Neural progenitor cell (in vitro differentiated cells): ENCODE measurements around the gene KCNQ1.

Experiments
- EZH2 ChIP-seq: fragments of 200-600 bp; sonication (generic); IDR thresholded peaks from 2 replicates; pipeline ENCODE4 v1.6.1; 2017; ENCODE audit warnings: antibody characterized with exemption, mild to moderate bottlenecking, moderate library complexity
- EZH2phosphoT487 ChIP-seq: fragments of 200-600 bp; sonication (generic); IDR thresholded peaks from 2 replicates; pipeline ENCODE4 v1.6.1; 2017; ENCODE audit warnings: antibody characterized with exemption
- TF ChIP-seq, protein P1 (sequence below): fragments of 200-600 bp; sonication (generic); IDR thresholded peaks from 2 replicates; pipeline ENCODE4 v1.5.1; 2017; ENCODE audit warnings: antibody characterized with exemption, mild to moderate bottlenecking

DNA sequence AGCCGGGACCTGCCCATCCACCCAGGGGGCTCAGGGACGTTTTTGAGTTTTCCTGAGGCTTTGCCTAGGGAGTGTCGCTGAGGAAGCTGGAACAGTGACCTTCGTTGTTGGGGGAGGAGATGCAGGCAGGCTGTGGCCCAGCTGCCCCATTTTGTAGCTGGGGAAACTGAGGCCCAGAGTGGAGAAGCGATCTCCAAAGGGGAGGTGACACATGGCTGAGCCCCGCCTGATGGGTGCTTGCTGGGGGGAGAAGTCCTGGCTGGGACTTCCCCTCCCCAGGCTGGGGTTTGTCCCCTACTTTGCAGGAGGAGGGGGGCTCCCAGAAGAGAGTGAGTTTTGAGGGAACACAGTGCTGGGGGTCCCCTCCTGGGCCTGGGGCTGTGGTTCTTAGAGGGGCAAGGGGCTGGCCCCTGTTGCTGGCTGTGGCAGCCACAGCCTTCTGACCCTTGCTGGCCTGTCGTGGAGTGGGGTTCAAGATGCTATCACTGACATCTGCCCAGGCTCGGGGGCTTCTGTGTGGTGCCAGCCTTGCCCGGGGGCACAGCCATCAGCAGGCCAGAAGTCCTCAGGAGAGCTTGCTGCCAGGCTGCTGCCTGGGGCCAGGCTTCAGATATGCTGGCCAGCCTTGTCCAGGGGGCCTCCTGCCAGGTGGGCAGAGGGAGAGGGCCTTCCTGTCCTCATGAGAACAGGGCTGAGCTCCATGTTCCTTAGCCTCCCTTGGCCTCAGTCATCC is 21.4 kb downstream of the KCNQ1 start:
- TF ChIP-seq, protein P1, sequence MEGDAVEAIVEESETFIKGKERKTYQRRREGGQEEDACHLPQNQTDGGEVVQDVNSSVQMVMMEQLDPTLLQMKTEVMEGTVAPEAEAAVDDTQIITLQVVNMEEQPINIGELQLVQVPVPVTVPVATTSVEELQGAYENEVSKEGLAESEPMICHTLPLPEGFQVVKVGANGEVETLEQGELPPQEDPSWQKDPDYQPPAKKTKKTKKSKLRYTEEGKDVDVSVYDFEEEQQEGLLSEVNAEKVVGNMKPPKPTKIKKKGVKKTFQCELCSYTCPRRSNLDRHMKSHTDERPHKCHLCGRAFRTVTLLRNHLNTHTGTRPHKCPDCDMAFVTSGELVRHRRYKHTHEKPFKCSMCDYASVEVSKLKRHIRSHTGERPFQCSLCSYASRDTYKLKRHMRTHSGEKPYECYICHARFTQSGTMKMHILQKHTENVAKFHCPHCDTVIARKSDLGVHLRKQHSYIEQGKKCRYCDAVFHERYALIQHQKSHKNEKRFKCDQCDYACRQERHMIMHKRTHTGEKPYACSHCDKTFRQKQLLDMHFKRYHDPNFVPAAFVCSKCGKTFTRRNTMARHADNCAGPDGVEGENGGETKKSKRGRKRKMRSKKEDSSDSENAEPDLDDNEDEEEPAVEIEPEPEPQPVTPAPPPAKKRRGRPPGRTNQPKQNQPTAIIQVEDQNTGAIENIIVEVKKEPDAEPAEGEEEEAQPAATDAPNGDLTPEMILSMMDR: no peak
- no peak for TF ChIP-seq EZH2
- no peak for TF ChIP-seq EZH2phosphoT487
